Measurements from ENCODE around the gene FAM20B.
A peak's percentile ranks its signal among the peaks of the same experiment; 100 is the strongest.

FAM20B gene

GRCh38 chr1:179048339-179049124, 22.8 kb downstream of the FAM20B start:
- no peak for DNase-seq (ENCODE audit: low spot score)

DNA sequence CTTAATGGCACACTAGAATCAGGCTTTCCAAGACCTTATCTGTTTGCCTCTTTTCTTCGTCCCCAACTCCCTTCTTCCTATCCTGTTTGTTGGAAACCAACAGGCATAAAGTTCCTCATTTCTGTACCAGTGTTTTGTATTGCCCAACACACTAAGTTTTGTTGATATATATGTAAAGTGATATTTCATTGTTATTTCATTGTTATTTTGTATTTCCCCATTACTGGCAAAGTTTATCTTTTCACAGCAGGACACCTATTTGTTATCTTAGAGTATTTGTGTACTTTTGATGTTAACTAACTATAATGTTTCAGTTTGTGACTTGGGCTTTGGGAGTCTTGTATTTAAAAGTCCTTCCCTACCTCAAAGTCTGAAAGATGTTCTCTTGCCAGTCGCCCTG, 27.1 kb downstream of the FAM20B start:
- DNase-seq (ENCODE audit: low spot score), result no peak

DNA sequence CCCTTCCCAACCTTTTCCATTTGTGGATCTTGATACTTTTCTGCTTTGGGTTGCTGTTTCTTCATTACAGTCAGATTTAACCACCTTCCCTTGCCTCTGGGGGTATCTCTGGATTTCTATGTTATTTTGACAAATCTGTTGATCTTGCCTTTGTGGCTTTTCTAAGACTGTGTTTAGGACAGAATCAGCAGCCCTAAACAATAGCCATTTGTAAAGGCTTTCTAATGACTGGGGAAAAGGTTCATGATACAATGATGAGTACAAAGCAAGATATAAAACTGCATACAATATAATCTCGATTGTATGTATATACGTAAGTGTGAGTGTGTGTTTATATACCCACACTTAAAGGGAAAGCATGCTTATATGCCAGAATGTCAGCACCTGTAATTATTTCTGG, 27.8 kb downstream of the FAM20B start:
- DNase-seq (ENCODE audit: low spot score), result no peak

- DNase-seq (ENCODE audit: low spot score), result no peak
Observed at GRCh38 chr1:179055937-179056336, 30.2 kb downstream of the FAM20B start.

DNA sequence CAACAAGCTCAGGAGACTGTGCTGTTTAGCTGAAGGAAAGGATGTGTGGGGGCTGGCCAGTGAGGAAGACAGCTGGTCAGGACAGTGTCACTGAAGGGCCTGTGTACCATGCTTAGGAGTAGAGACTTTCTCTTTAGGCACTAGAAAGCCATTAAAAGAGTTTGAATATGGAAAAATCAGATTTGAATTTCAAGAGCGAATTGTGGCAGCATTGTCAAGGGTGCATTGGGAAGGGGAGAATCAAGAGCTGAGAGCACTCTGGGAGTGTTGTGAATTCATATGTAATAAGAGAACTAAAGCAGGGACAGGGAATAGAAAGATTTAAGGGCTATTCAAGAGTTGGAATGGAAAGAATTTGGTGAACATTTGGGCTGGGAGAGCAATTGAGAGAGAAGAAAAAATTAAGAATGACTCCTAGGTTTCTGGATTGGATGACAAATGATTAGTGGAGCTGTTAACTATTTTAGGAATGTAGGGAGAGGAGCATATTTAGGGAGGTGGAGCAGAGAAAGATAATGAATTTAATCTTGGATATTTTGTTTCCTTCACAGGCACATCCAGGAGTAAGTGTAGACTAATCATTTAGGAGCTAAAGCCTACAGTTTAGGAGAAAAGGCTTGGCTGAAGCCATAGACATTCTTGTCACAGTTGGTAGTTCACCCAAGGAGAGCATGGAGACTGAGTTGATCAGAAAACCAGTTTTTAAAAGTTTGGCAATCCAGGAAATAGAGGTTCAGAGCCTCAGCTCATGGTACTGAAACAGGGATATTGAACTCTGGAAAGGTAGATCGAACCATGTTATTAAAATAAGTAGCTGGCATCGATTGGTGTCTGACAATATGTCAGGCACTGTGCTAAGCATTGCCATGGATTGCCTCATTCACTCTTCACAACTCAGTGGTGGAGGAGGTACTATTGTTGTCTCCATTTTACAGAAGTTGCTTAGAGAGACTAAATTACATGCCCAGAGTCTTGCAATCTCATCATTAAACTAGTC, 33.1 kb downstream of the FAM20B start:
- DNase-seq (ENCODE audit: low spot score), result no peak

GRCh38 chr1:179061360-179062282, 35.9 kb downstream of the FAM20B start:
- no peak for DNase-seq (ENCODE audit: low spot score)

GRCh38 chr1:179066471-179066870, 40.8 kb downstream of the FAM20B start:
- no peak for DNase-seq (ENCODE audit: low spot score)

GRCh38 chr1:179077396-179077795, 51.7 kb downstream of the FAM20B start:
- DNase-seq (ENCODE audit: low spot score), result no peak

DNA sequence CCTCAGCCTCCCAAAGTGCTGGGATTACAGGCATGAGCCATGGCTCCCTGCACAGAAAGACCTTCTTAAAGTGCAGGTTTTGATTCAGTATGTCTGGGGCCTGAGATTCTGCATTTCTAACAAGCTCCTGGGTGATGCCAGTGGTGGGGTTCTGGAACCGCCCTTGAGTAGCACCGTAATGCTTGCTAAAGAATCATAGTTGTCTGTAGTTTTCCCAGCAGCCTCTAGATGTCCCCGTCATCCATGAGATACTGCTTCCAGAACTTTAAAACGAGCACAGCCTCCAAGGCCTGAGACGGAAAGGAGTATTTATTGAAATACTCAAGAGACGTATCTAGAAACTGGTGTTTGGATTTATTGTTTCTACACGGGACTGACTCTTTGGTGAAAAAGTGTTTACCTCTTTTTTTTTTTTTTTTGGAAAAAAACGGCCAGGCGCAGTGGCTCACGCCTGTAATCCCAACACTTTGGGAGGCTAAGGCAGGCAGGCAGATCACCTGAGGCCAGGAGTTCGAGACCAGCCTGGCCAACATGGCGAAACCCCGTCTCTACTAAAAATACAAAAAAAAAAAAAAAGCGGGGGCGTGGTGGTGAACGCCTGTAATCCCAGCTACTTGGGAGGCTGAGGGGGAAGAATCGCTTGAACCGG, 53.5 kb downstream of the FAM20B start:
- DNase-seq (ENCODE audit: low spot score), result peak; percentile 77

DNA sequence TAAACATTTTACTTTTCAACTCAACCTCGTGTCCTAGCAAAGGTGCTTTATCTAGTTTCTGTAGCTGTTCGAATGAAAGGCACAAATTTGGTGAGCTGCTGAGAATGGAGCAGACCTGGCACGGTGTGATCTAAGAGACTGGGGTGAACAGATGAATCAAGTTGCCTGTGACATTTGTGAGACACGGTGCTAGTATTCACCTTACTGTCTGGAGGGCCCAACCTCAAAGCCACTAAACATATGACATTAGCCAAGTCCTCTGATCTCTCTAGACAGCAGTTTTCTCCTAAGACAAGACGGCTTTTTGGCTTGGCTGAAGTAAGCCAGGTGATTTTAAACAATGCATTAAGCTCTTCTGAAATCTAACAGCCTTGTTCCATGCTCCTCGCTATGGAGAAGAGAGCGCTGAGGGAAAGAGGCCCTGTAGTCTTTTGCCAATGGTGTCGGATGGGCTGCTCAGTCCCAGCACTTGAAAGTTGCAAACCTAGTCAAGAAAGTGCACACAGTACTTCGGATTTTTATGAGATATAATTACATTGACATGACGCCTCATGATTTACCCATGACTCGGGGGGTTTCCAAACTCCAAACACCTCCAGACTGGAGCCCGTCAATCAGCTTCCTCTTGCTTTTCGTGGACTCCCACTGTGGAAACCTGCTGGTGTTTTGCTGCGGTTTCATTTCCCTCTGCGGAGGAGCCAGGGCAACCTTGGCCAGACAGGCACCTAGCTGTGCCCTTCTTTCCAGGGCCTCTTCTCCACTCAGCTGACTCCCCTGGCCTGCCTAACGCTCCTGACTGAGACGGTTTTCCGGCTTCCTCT, 55.4 kb downstream of the FAM20B start:
- DNase-seq (ENCODE audit: low spot score), result peak; percentile 43

DNA sequence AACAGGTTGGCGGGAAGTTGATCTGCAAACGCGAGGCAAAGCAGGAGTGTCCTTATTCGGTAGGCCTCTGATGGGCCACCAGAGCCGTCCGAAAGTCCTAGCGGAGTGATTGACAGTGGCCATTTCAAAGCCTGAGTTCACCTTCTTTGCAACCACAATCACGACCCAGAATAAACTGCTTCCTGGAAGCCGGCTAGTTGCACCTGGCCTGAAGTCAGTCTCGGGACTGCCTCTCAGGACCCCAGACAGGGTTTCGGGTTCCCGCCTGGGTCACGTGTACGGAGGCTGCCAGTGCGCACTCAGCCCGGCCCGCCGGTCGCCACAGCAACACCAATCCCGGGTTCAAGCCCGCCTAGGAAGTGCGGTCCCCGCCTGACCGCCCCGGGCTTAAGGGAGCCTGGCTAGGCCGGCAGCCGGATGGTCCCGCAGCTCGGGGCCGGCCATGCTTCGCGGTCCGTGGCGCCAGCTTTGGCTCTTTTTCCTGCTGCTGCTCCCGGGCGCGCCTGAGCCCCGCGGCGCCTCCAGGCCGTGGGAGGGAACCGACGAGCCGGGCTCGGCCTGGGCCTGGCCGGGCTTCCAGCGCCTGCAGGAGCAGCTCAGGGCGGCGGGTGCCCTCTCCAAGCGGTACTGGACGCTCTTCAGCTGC, 56.1 kb downstream of the FAM20B start, which contains the start of gene TOR3A:
Gene TOR3A (plus strand): TSS at position 384 of the 646 bp plus-strand sequence. CDS start 59 bp downstream, at position 443.
- DNase-seq (ENCODE audit: low spot score), result peak; percentile 81

DNA sequence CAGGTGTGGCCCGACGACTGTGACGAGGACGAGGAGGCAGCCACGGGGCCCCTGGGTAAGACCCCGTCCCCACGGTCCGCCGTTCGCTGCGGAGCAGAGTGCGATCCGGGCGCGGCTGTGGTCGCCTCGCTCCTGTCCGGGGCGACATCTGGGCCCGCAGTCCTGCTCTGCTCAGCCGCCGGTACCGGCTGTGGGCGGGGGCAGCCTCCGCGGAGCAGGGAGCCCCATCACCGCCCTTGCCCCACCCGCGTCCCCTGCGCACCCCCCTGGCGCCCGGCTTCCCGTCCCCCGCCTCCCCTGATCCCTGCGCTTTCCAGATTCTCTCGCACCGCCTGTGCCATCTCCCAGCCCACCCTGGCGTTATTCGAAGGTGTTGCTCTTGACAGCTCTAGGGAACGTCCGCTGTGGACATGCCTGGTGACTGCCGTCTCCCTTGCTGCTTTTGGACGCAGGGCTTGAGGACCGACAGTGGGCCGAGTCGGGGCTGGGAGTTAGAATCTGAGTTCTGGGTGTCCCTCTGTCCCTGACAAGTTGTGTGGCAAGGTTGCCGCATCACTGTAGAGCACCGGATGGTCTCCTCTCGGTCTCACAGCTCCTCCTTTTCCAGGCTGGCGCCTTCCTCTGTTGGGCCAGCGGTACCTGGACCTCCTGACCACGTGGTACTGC, 56.8 kb downstream of the FAM20B start:
- peak; percentile 10 for DNase-seq (ENCODE audit: low spot score)

GRCh38 chr1:179082999-179083335, 57.3 kb downstream of the FAM20B start:
- DNase-seq (ENCODE audit: low spot score), result peak; percentile 20

GRCh38 chr1:179083533-179083932, 57.8 kb downstream of the FAM20B start:
- no peak for DNase-seq (ENCODE audit: low spot score)

DNA sequence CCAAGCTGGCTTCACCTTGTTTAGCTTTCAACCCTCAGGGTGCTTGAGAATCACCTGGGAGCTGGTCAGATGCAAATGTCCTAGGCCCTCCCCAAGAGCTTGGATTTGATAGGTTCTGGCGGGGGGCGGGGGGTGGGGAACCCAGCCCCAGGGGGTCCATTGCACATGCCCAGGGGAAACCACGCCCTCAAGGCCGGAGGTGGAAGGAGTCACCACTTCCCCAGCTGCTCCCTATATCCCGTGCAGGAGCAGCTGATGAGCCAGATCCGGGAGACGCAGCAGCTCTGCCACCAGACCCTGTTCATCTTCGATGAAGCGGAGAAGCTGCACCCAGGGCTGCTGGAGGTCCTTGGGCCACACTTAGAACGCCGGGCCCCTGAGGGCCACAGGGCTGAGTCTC, 62.0 kb downstream of the FAM20B start:
- no peak for DNase-seq (ENCODE audit: low spot score)

DNA sequence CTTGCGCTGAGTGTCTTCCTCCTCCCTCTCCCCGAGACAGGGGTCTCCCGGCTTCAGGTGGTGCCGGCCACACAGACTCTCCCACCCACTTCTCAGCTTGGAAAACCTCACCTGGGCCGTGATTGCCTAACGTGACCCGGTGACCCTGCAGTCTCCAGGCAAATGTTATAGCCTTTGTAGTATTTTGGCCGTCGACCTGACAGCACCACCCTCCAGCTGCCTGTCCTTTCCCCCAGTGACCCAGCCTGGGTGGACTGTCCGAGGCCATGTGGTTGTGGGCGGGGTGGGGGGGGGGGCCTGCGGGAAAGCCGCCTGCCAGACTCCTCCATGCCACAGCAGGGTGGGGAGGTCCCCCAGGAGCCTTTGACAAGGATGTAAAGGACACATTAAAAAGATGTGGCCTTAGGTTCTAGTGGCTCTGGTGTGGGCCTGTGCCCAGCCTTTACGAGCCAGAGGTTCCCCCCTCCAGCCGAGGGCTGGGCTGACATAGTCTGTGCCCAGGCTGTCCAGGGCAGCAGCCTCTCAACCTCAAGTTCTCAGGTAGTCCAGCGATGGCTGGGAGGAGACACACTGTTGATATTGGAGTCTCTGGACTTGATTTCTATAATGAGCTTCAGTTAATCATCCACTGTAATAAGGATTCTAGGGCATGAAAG, 64.3 kb downstream of the FAM20B start:
- DNase-seq (ENCODE audit: low spot score), result no peak

DNA sequence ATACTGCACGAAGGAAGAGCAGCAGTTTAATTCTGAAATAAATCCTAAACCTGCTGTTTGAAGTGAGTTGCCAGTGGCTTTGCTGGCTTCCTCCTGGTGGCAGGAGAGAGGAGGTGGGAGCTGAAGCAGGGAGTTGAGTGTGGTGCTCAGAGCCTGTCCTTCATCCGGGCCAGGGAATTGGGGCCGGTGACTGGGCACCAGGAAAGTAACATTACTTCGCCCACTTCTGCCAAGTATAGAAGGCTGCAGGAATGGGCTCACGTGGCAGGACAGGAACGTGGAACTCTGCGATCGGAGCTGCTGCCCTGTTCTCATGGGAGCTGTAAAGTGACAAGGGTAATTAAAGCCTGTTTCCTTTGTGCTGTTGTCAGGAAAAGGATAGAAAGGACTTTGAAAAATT, 64.8 kb downstream of the FAM20B start:
- no peak for DNase-seq (ENCODE audit: low spot score)

DNA sequence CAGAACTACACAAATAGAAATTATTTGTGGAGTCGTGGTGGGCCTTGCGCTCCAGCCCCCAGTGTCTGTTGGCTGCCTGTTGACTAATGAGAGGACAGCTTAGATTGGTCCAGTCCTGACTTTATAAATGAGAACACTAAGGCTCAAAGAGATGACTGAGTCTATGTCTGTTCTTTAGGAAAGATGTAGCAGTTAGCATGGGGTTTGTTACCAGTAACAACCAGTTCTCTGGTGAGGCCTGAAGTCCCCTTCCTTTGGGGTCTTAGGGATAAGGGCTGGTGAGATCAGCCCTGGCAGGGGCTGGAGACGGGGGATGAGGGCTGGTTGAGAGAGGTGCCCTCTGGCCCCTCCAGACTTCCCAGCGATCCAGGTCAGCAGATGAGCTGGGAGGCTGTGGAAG, 65.2 kb downstream of the FAM20B start:
- DNase-seq (ENCODE audit: low spot score), result no peak

DNA sequence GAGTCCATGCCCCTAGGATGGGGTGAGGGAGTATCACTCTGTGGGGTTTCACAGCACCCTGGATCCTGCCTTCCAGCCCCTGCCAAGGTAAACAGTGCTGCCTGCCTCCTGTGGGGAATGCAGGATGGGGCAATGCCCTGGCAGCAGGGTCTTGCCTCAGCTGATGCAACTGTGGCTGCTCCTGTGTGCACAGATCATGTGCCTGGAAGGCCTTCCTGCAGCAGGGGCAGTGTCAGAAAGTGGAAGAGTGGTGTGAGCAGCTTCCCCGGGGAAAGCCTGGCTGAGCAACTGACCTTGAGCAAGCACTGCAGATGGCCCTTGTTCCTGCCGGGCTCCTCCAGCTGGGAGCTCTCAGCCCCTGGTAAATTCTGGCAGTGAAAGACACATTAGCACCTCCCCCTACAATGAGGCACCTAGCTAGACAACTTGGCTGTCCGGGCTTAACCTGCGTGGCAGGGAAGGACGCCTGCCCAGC, 66.0 kb downstream of the FAM20B start:
- DNase-seq (ENCODE audit: low spot score), result no peak

All from CD4-positive, alpha-beta T cell treated with Interleukin-2 at 100 ng/mL for 4 hours (primary cell).